GM12872 (cell line): ENCODE measurements around the gene CD2BP2.

ENCODE experiments used
- TF ChIP-seq, protein P1 (sequence below): IDR thresholded peaks from 3 replicates; pipeline ENCODE4 v1.5.1; 2011; ENCODE audit warnings: low read depth, mild to moderate bottlenecking, low read length, moderate library complexity; ENCODE audit not compliant: insufficient read depth

CD2BP2 gene

DNA sequence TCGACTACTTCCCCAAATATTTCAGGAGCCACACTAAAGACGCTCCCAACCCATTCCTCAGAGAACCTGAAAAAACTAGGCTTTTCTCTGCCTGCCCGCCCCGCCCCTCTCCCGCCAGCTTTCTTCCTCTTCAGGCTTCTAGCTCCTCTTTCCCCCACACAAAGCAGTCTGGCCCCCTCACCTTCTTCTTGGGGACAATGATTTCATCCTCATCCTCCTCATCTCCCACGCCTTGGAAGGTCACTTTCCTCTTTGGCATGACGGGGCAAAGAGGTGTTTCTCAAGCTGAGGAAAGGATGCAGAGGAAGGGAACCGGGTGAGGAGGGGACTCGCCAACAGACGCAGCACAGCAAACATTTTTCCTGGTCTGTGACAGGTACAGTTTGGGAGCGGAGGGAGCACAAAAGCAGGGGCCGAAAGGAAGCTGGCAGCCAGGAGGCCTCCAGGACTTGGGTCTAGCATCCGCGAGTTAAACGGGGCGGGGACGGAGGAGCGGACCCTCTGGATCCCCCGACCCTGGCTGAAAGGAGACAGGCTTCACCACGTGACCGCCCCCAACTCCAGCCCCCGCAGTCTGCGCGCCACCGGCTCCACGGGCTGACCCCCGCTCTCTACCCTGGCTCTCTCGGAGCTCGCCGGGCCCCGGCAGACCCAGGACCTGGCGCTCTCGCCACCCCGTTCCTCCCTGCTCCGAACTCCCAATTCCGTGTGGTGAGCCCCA is 525 bp downstream of the CD2BP2 start:
- TF ChIP-seq, protein P1, sequence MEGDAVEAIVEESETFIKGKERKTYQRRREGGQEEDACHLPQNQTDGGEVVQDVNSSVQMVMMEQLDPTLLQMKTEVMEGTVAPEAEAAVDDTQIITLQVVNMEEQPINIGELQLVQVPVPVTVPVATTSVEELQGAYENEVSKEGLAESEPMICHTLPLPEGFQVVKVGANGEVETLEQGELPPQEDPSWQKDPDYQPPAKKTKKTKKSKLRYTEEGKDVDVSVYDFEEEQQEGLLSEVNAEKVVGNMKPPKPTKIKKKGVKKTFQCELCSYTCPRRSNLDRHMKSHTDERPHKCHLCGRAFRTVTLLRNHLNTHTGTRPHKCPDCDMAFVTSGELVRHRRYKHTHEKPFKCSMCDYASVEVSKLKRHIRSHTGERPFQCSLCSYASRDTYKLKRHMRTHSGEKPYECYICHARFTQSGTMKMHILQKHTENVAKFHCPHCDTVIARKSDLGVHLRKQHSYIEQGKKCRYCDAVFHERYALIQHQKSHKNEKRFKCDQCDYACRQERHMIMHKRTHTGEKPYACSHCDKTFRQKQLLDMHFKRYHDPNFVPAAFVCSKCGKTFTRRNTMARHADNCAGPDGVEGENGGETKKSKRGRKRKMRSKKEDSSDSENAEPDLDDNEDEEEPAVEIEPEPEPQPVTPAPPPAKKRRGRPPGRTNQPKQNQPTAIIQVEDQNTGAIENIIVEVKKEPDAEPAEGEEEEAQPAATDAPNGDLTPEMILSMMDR, result no peak

DNA sequence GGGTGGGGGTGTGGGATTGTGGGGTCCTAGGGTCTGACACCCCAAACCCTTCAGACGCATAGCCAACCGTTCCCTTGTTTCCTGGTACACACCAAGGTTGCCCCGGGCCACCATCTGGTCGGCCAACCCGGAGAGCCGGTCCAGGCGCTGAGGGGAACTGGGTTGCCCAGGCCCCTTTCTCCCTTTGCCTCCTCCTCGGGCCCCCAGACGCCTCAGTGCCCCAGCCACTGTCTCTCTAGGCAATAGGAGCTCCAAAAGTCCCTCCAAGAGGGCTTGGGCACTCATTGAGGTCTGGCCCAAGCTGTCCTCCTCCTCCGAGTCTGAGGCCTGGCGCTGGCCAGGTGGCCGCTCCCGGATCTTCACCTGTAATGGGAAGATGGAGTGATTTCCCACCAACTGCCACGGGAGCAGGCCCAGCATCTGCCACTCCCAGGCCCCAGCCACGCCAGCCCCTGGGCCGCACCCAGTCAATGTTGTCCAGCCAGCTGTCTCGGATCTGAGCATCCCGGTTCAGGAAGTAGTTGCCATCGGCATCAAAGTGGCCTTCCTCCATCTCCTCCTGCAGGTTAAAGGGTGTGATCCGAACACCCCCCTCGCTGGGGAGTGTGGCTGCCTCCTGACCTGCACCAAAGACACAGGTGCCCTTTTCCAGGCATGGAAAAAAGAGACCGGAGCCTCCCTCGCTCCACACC is 1.5 kb downstream of the CD2BP2 start:
- TF ChIP-seq, protein P1, result no peak

DNA sequence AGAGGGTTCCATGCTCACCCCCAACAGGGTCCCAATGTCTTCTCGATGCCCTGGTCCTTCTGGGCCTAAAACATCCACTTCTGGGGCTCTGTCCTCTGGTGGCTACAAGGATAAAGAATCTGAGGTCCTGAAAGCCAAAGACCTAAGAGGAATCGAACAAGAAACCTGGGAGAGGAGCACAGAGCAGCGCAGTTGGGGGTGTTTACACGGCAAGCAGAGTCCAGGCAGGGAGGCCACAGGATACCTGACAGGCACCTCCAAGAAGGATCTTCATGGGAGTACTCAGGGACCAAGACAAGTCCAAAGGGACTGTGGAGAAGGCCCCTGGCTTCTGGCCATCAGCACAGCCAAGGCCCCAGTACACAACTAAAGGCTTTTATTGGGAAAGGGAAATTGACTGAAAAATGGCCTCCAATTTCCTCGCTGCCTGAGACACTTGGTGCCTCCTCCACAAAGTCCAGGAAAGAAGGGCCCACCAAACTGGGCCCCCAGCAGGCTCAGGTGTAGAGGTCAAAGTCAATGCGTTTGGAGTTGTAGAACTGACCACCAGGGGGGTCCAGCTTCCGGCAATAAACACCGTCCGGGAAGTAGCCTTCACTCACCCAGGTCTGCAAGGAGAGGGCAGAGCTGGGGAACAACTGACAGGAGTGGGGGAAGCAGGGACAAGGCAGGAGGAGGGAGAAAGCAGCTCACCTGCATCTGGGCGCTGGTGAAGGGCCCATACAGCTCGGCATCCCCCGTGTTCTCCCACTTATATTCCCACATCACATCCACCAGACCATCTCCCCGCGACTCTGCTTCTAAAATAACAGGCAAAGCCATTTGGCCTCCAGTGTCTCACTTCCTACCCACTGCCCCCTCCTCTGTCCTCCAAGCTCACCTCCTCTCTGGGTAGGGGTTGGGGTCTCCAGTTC is 2.4 kb downstream of the CD2BP2 start:
- TF ChIP-seq, protein P1, result no peak

DNA sequence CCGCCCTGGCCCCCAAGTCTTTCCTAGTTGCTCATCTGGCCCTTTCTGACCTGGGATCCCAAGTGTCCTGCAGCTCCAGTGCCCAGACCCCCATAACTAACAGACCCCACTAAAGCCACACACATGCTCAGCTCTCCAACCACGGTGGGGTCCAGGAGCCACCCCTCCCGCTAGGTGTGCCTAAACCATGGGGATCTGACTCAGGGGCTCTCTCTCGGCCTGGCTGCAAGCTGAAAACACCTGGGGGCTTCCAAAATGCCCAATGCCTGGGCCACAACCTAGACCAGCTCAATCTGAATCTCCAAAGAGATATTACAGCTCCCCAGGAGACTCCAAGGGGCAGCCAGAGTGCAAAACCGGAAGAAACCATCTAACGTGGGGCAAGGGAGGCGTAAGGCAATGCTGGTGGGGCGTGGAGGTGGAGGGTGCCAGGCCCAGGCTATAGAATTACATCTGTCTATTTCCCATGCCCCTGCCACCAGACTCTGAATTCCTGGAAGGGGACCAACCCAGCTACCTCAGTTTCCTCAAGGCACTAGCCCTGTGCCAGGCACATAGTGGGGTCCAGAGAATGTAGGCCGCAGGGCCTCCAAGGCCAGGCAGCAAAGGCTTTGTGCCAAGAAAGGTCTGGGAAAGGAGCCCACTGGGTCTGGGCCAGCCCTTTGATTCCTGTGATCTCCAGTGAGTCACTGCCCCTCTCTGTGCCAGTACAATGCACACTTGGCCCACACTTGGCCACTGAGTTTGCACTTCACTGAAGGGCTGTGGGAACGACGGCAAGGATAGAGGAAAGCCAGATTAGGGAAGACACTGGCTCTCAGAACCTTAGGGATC is 3.3 kb downstream of the CD2BP2 start:
- TF ChIP-seq, protein P1, result no peak

DNA sequence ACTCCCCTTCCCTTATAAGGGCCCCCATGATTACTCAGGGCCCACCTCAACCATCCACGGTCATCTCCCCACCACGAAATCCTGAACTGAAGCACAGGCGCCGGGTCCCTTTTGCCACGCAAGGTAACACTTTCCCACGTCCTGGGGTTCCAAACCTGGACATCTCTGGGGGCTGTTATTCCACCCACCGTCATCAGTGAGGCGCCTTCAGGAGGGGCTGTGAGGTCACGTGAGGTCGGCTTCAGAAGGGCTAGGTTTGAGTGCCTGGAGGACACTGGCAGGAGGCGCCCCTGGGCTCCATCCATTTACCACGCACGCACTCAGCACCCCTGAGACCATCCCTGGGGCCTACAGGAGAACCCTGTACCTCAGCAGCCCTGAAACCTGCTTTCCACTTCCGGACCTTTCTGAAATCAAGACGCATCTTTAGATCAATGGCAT is 4.1 kb downstream of the CD2BP2 start:
- TF ChIP-seq, protein P1, result no peak

DNA sequence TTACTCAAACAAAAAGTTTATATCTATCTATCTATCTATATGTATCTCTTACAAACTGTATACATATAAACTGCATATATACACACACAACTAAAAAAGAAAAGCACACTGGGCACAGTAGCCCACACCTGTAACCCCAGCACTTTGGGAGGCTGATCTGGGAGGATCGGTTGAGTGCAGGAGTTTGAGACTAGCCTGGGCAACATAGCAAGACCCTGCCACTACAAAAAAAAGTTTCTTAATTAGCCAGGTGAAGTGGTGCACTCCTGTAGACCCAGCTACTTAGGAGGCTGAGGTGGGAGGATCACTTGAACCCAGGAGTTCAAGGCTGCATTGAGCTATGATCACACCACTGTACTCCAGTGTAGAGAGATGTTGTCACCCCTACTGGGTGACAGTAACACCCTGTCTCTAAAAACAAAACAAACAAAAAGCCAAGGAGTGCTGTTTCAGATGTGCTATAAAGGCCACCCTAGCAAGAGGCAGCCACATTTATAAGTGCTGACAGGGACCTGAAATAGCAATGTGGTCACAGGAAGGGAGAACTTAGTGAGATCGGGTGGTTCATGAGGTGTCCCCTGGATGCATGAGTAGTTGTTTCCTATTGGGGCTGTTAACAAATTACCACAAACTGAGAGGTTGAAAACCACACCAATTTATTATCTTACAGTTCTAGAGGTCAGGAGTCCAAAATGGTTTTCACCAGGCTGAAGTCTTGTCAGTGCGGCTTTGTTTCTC is 4.8 kb downstream of the CD2BP2 start:
- TF ChIP-seq, protein P1, result no peak
